Fibroblast of skin of right biceps (primary cell): Measurements from ENCODE around the gene LZTS3.
"Not testable (repeated sequence)": the region's sequence is repeated elsewhere in the genome, so short reads cannot be mapped to it uniquely, and the experiment has no call there.

ENCODE experiments used
- DNase-seq: peaks from one replicate; pipeline ENCODE4 v3.0.0-alpha.2; 2013

Gene LZTS3

DNA sequence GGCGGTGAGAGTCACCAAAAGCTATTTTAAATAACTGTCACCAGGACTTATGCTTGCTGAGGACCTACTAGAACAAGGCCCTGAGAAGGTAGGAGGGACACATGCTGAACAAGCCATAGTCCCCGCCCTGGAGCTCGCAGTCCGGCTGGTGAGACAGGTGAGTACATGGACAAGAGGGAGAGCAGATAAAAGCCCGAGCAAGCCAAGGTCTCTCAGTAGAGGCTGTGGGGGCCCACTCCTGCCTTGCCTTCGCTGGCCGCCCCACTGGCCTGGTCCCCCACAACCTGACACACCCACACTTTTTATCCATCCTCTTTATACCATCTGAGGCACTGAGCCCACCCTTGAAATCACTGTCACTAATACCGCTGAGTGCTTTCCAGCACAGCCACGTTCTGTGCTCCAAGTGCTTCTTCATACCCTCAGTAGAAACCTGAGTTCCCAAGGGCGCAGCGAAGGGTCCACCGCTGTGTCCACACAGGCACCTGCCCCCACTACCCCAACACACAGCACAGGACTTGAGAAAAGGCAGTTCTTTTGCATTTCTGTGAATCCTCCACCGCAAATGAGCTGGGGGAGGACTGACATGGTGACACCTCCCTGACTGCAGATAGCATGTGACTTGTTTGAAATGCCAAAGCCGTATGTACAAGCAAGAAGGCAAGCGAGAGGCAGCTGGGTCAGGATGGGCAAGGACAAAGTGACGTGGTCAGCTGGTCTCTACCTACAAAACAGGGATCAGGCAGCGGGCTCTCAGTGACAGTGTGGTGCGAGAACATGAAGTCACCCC, 19.1 kb upstream of the LZTS3 start:
- DNase-seq, result no peak

DNA sequence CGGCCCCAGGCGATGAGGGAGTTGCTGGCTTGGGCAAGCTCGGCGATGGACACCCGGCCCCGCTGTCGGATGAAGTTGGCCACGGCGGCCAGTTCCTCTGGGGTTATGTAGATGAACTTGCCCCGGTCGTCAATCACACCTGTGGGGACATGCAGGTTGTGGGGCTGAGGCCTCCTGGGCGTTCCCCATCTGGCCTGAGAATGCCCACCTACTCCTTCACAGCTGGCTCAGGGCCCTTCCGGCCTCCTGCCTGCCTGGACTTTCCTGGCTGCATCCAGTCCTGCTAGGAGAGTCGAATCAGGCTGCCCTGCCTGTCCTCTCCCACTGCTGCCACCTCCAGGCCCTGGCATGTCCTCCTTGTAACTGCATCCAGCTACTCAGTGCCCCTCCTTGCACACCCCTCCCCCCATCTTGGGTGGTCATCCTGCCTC, 17.3 kb upstream of the LZTS3 start:
- no peak for DNase-seq

DNA sequence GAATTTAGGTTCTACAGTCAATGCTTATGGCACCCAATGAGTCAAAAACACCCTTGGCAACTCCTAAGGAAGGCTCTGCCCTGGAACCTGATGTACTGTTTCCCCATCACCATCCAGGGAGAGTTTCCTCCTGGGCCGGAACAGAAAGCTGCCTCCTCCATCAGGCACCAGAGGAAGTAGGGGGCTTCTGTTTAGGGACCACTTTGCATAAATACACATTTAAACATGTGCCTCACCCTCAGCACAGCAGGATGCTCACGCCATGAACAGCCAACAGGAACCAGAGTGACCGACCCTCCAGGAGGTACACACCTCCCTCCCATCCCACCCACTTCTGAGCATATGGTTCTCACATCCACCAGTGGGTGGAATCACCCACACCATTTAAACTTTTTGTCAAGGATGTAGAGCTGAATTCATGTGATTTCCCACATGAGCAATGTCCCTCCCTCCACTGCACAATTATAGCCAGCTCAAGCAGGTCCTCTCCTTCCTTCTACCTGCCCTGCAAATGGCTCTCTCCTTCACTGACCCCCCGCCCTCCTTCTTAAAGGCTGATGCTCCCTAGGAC, 16.3 kb upstream of the LZTS3 start:
- DNase-seq, result no peak

DNA sequence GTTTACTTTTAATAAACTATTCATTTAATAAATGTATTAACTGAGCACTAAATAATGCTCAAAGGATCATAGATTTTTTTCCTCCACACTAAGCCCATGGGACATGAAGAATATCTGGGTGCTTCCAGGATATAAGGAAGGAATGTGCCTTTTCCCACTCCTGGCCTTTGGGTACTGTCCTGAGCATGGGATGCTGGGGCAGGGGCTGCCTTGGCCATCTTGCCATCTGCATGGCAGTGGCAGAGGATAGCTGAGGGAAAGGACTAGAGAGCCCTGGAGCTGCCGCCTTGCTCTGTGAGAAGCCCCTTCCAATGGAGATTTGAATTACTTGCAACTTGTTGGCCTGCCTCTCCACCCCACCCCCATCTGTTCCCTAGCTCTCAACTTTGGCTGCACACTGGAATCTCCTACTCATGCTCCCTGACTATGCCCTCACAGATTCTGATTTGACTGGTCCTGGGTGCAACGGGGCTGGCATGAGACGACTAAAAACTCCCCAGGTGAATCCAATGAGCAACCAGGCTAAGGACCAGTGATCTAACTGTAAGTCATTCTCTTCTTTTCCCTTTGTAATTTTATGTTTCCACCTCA, 15.6 kb upstream of the LZTS3 start:
- DNase-seq, result no peak

DNA sequence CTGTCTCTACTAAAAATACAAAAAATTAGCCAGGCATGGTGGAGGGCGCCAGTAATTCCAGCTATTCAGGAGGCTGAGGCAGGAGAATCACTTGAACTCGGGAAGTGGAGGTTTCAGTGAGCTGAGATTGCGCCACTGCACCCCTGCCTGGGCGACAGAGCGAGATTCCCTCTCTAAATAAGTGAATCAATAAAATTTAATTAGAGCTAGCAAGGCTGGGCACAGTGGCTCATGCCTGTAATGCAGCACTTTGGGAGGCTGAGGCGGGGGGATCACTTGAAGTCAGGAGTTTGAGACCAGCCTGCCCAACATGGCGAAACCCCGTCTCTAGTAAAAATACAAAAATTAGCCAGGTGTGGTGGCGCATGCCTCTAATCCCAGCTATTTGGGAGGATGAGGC, 14.5 kb upstream of the LZTS3 start:
- DNase-seq, result not testable (repeated sequence)

DNA sequence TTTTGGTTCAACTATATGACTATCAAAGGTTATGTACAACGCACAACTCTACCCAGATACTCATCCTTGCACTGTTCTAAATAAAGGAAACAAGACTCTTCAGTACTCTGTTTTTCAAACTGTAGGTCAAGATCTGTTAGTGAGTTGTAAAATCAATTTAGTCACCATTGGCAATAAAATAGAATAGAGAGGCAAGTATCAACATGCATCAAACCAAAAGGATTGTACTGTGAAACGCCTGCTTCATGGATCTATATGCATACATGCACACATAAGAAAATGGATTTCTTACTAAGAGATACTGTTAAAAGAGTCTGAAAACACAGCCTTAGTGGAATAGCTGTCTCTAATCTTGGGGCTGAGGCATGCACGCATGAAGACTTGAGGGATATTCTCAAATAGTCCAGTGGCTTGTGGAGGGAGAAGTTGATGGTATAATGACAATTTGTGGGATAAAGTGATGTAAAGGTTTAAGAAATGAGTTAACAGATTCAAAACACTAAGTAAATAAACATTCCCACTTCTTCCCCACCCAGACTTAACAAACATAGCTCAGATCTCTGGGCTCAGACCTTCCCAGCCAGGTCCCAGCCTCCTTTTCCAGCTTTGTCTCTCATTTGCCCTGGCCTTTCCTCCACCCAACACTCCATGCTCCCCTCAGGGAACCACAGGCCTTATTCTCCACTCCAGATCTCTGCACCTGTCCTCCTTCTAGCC, 10.7 kb upstream of the LZTS3 start:
- DNase-seq, result no peak

DNA sequence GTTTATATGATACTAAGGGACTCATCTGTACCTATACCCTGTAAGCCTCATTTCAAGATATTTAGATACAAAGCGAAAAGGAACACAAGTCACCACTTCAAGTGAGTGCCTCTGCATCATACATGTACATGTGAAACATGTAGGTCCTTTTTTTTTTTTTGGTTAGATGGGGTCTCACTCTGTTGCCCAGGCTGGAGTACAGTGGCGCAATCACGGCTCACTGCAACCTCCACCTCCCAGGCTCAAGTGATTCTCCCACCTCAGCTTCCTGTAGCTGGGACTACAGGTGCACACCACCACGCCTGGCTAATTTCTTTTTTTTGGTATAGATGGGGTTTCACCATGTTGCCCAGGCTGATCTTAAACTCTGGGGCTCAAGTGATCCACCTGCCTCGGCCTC, 9.1 kb upstream of the LZTS3 start:
- not testable (repeated sequence) for DNase-seq

DNA sequence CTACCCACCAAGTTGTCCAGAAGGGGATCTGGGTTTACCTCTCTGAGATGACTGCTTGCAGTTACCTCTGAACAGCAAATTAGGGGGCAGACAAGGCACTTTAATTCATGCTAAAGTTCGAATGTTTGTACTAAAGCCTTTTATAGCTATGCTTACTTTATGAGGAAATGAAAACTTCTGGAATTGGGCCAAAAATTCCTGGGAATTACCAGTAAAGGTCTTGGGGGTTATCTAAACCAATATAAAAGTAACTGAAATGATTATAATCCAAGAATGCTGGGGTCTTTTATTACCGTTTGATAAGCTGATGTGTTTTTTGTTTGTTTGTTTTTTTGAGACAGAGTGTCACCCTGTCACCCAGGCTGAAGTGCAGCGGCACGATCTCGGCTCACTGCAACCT, 7.9 kb upstream of the LZTS3 start:
- no peak for DNase-seq

DNA sequence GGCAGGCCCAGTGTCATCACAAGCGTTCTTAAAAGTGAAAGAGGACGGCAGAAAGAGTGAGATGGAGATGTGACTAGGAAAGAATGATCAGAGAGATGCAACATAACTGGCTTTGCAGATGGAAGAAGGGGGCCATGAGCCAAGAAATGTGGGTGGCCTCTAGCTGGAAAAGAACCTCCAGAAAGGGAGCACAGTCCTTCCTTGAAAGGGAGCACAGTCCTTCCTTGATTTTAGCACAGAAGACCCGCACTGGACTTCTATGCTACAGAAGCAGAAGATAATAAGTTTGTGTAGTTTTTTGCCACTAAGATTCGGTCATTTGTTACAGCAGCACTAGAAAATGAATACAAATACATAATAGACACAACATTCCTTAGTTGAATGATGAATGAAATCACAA, 7.0 kb upstream of the LZTS3 start:
- no peak for DNase-seq

DNA sequence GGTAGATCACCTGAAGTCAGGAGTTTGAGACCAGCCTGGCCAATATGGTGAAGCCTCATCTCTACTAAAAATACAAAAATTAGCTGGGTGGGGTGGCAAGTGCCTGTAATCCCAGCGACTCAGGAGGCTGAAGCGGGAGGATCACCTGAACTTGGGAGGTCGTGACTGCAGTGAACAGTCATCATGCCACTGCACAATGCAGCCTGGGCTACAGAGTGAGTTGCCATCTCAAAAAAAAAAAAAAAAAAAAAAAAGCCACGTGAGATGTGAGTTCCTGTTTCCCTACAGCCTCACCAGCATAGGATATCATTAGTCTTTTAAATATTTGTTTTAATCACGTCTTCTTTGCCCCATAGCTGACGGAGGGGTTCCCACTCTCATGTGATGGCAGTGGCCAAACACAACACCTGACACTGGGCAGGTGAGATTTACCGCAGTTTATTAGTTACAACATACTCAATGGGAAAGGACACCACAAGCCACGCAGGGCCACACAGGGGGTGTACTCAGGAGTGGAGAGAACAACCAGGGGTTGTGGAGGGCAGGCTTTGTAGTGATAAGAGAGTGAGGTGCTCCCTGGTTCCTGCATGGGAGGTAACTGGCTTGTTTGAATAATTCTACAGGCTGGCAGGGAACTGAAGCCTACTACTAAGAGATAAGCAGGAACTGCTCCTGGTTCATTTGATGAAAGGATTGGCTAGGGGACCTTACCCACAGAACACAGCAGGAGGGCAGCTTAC, 4.6 kb upstream of the LZTS3 start:
- DNase-seq, result no peak

DNA sequence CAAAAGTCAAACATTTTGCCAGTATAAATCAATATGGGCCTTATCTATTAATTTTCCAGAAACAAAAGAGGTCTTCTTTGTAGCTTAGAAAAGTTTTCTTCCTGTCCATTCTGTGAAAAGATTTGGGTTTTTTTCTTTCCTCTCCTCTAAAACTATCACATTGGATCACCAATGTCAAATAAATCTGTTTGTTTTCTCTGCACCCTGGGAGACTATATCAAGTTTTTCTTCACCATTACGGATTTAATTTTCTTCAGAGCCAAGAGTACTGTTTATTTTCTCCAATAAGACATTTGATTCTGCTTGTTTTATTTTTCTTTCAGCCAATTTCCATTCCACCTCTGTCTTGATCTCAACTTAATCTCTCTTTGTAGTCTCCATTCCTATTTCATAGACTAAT, 1.9 kb upstream of the LZTS3 start:
- no peak for DNase-seq

DNA sequence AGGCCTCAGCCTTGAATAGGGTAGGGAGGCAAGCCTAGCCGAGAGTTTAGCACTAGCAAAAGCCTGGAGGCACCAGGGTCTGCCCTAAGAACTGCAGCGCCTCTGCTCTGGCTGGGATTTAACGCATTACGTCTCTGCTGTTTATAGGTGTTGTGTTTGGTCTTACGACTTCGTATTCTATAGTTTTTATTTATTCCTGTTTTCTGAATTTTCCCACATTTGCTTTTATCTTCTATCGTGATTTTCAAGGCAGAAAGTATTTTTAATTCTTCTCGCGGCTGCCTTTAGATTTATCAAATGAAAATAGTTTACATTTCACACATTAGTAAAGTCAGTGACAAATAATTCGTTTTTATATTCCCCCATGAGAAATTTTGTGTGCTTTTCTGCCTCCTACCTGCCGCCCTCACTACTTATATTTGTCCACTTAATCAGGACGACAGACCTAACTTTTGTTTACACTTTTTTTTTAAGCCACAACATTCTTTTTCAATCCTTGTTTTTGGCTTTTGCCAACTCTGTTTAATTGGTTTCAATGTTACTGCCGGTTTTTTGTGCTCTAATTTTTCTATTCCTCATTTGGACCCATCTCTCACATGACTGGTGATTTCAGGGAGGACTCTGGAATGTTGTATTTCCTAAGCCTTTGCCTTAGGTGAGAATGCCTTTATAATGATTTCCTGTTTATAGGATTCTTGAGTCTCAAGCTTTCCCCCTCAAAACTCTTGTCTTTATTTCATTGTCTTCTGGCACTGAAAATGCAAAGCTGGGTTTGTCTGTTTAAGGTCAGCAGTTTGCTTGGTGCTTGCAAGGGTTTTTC, 1.3 kb upstream of the LZTS3 start:
- DNase-seq, result peak; percentile 9

DNA sequence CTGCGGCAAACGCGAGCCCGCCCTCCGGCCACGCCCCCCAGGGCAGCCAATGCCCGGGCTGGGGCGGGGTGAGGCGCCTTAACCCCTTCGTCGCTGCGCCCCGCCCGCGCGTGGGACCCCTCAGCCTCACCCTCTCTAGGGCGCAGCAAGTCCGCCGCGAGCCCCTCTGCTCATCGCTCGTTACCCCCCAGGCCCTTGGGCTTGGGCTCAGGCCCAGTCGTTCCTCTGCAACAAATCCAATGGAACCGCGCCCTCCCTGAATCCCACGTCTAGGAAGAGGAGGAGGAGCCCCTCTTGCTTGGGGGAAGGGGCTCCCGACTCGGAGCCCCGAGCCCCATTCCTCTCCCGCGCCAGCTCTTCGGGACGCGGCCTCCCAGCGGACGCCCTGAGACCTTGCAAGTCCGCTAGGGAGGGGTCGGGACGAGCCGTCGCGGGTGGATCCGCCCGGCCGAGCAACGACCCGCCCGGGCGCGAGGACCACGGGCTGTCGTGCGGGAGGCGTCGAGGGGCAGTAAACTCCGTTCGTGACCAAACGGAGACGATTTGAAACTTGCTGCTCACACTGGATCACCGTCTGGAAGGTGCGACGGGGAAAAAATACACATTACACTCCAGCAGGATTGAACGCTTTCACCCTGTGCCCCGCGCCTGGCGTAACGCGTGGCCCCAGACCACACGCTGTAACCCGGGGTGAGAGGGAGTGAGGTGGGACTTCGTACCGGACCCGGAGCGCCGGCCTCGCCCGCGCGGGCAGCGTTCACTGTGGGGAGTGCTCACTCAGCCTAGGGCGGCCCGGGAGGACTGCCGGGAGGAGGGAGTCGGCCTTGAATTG, 477 bp upstream of the LZTS3 start:
- peak; percentile 81 for DNase-seq

DNA sequence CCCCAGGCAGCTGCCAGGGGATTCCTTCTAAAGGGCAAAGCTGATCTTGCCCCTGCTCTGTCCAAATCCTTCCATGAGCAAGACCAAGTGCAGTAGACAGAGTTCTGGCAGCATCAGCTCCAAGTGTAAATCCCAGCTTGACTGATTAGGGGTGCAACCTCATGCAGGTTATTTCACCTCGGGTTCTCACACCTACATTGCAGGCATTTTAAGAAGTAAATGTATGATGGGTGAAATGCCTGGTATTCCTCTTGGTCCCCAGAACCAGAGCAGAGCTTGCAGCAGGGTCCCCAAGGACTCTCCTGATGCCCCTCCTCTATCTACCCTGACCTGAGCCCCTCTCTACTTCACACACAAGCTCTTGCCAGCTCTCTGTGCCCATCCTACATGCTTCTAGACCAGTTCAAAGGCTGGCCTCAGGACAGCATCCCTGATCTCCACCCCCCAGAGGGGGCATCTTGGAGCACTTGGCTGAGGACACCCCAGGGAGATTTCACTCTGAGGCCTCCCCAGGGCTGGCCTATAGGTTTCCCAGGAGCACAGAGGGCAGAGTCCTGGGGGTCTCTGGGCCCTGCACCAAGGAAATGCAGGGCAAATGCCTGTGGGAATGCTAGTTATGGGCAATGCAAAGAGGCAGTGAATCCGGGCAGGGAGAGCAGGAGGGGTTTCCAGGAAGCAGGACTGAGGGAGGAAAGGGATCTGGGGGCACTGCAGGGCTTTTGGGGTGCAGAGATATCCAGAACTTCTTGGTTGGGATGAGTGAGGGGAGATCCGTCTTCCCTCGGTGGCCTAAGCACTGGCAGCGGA, 1.0 kb downstream of the LZTS3 start:
- no peak for DNase-seq

DNA sequence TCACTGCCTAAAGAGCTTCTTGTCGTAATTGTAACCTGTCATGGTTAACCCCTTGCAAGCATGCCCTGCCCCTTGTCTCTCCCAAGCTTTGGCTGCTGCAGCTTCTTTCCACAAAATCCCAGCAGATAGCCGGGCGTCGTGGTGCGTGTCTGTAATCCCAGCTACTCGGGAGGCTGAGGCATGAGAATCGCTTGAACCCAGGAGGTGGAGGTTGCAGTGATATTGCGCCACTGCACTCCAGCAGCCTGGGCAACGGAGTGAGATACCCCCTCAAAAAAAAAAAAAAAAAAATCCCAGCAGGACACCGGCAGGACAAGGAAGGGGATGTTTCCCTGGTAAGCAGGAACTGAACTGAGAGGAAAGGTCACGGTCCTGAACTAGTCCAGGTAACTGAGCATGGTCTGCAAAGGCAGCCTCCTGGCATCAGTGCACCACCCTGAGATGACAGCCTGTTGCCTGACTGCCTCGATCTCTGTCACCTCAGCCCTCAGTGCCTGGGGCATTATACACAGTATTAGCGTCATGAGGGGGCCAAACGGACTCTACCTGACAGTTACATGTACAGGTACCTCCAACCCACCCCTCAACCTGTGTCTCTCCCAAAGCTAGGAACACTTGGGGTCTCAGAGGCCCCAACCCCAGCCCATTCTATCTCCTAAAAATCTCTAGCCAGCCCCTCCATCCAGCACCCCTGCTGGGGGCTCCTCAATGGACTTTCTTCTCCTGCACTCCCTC, 1.8 kb downstream of the LZTS3 start:
- DNase-seq, result no peak

DNA sequence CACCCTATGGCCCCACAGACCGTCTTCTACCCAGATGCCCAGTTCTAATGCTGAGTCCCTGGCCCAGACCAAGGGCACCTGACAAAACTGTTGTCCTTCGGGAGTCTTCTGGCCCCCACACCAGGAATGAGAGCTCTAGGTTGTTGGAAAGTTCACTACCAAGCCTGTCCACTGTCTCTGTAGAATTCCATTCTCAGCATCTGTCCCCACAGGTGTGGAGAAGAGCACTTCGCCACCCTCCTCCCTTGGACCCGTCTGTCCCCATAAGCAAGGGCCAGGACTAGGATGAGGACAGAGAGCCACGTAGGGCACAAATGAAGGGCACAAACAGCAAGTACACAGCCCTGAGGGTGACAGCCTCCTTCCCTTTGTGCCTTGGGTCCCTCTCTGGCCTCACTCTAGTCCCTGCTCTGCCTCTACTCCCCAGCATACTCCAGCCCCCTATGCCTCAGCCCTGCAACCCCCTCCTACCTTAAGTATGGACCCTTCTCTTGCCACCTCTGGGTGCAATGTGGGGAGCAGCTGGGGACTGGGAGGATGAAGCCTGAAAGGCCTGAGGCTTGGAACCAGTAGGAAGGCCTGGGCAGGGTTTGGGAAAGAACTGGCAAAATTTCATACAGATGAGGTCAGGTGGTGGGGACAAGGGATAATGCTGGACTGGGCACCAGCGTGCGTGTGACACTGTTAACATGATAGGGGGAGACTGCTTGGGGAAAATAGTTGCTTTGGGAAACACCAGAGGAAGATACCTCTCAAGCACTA, 4.3 kb downstream of the LZTS3 start:
- DNase-seq, result no peak

DNA sequence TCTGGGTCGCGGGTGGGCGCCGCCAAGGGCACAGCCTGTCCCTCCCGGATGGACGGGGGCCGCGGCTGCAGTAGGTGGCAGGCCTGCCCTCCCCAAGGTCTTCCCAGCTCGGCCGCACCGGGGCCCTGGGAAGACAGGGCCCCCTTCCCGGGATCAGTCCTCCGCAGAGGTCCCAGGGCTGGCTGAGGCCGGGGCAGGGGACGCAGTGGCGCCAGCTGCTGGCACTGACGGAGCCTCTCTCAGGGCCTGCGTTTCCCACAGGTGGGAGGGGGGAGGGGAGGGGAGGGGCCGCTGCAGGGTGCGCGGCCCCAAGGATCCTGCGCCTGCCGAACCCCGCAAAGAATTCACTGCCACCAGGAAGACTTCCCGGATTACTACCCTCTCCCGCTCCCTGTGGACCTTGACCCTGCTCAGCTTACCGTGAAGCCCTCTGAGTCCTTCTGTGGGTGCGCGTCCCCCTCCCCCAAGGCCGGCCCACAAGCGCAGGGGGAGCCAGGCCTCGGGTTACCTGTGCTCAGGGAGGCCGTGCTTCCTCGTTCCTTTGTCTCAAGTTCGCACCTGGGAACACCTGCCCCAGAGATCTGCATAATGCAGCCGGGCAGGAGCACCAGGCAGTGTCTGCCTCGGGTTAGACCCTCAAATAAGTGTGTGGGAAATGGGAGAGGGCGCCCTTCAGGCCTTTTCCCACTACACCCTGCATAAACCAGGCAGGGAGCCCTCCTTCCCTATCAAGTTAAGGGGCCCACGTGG, 5.1 kb downstream of the LZTS3 start:
- no peak for DNase-seq

DNA sequence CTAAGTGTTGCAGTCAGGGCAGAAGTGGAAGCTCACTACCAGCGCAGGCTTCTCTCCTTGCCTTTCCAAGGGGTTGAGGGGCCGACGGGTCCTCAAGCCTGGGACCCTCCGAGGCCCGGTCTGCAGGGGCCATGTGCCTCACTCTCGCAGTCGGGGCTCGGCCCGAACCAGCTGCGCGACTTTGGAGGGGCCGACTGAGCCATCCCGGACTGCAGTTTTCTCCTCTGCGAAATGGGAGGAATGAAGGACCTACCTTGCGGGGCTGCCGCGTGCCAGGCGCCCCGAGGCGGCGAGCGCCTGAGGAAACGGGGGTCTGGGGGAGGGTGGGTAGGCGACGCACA, 5.6 kb downstream of the LZTS3 start:
- DNase-seq, result no peak
